GM12878 (cell line): ENCODE results near the gene GRK5. TPM values are rescaled to one million over a fixed set of nuclear protein-coding genes. Genes with fewer than 3 reads are reported as not detected.

Experiments used
- ATAC-seq: fragments of 200-7000 bp; cut with Tn5 transposase; 3 replicates; pipeline ENCODE4 v1.9.1; 2020; ENCODE audit warnings: mild to moderate bottlenecking, moderate library complexity
- BruUV-seq: library from RNA; stranded (reverse); fragments of 400-500 nt; replicated peaks from 2 replicates; lab custom pipeline; 2021; lab: Mats Ljungman, UMichigan
- CTCF ChIA-PET: fragments of 300-600 bp; sonication (Branson Sonifier 250); formaldehyde crosslinking; extraction: SDS; loops from one replicate; lab custom pipeline; 2021; ENCODE audit warnings: inconsistent platforms; lab: Yijun Ruan, JAX
- POLR2A ChIA-PET: fragments of 350-600 bp; formaldehyde crosslinking; extraction: SDS; loops from one replicate; lab custom pipeline; 2021; ENCODE audit warnings: inconsistent platforms; lab: Charles Lee
- RAD21 ChIA-PET: fragments of 300-600 bp; sonication (Branson Sonifier 250); formaldehyde crosslinking; loops from one replicate; lab custom pipeline; 2023; ENCODE audit warnings: antibody characterized with exemption; ENCODE audit not compliant: unreplicated experiment; lab: Charles Lee
- SMC1A ChIA-PET: fragments of 300-600 bp; sonication (Branson Sonifier 250); formaldehyde crosslinking; loops from one replicate; lab custom pipeline; 2023; ENCODE audit not compliant: unreplicated experiment, uncharacterized antibody; lab: Charles Lee
- DNase-seq: peaks from one replicate; pipeline ENCODE4 v3.0.0-alpha.2; 2011; ENCODE audit warnings: low read depth, low spot score
- FAIRE-seq: peaks from 3 replicates; lab custom pipeline; 2011; peaks lifted over from hg19 to GRCh38; lab: Jason Lieb, UNC
- H2AFZ ChIP-seq: 2 replicates; pipeline ENCODE4 v1.6.0; 2011; ENCODE audit warnings: low read depth, low read length, control low read depth; ENCODE audit not compliant: control insufficient read depth
- H3K27ac ChIP-seq: 2 replicates; pipeline ENCODE4 v1.5.1; 2011; ENCODE audit warnings: control low read depth; ENCODE audit not compliant: control insufficient read depth, insufficient read depth
- H3K27me3 ChIP-seq, 2 experiments: replicated peaks in 1 of 2; 2 replicates each; pipeline versions ENCODE4 v1.6.0 to v1.6.1; 2011; ENCODE audit warnings: low read length in 1 of 2; ENCODE audit not compliant: control insufficient read depth in 2 of 2, insufficient read depth in 2 of 2
- H3K36me3 ChIP-seq, 2 experiments: 2 replicates each; pipeline ENCODE4 v1.5.1; 2011; ENCODE audit warnings: low read length in 1 of 2; ENCODE audit not compliant: control insufficient read depth in 2 of 2, insufficient read depth in 2 of 2
- H3K4me1 ChIP-seq: 2 replicates; pipeline ENCODE4 v1.6.1; 2011; ENCODE audit warnings: mild to moderate bottlenecking, low read length, moderate library complexity, mixed read lengths; ENCODE audit not compliant: control insufficient read depth, insufficient read depth
- H3K4me2 ChIP-seq: 2 replicates; pipeline ENCODE4 v1.6.0; 2011; ENCODE audit warnings: control low read depth; ENCODE audit not compliant: control insufficient read depth, insufficient read depth
- H3K4me3 ChIP-seq: fragments of 200-600 bp; sonication (generic); 2 replicates; pipeline ENCODE4 v1.5.1; 2016
- H3K79me2 ChIP-seq: 2 replicates; pipeline ENCODE4 v1.6.0; 2011; ENCODE audit warnings: low read length; ENCODE audit not compliant: control insufficient read depth, insufficient read depth
- H3K9ac ChIP-seq: 2 replicates; pipeline ENCODE4 v1.8.0; 2011; ENCODE audit warnings: low read length, control low read depth, mixed read lengths; ENCODE audit not compliant: control insufficient read depth, insufficient read depth
- H3K9me3 ChIP-seq: replicated peaks from 3 replicates; pipeline ENCODE4 v1.5.1; 2011; ENCODE audit warnings: mild to moderate bottlenecking, low read length; ENCODE audit not compliant: control insufficient read depth, insufficient read depth
- H4K20me1 ChIP-seq: 2 replicates; pipeline ENCODE4 v1.6.0; 2011; ENCODE audit not compliant: control insufficient read depth, insufficient read depth
- BCL11A ChIP-seq: IDR thresholded peaks from 2 replicates; pipeline ENCODE4 v1.6.1; 2011; ENCODE audit warnings: low read depth, low read length
- BCLAF1 ChIP-seq: fragments of 450-650 bp; IDR thresholded peaks from 2 replicates; pipeline ENCODE4 v1.6.1; 2017; ENCODE audit warnings: antibody characterized with exemption, mild to moderate bottlenecking, moderate library complexity
- BMI1 ChIP-seq: fragments of 450-650 bp; IDR thresholded peaks from 2 replicates; pipeline ENCODE4 v1.6.1; 2016; ENCODE audit warnings: mild to moderate bottlenecking, moderate library complexity, borderline replicate concordance
- CBFB ChIP-seq: IDR thresholded peaks from 2 replicates; pipeline ENCODE4 v1.6.1; 2016; ENCODE audit warnings: antibody characterized with exemption, low read depth
- CREB1 ChIP-seq: IDR thresholded peaks from 2 replicates; pipeline ENCODE4 v1.6.1; 2012; ENCODE audit warnings: low read depth, mild to moderate bottlenecking, inconsistent platforms
- CREM ChIP-seq: IDR thresholded peaks from 2 replicates; pipeline ENCODE4 v1.6.1; 2014; ENCODE audit warnings: antibody characterized with exemption, low read depth
- DPF2 ChIP-seq: fragments of 450-650 bp; IDR thresholded peaks from 2 replicates; pipeline ENCODE4 v1.6.1; 2017; ENCODE audit warnings: mild to moderate bottlenecking
- IKZF2 ChIP-seq, 2 experiments: fragments of 450-650 bp; IDR thresholded peaks; 2 replicates each; pipeline ENCODE4 v1.6.1; 2017; ENCODE audit warnings: mild to moderate bottlenecking in 2 of 2, moderate library complexity in 2 of 2
- MEF2B ChIP-seq: fragments of 450-650 bp; IDR thresholded peaks from 2 replicates; pipeline ENCODE4 v1.6.1; 2018; ENCODE audit warnings: mild to moderate bottlenecking, moderate library complexity; ENCODE audit not compliant: partially characterized antibody, poor library complexity, severe bottlenecking
- MTA3 ChIP-seq: IDR thresholded peaks from 2 replicates; pipeline ENCODE4 v1.6.1; 2012; ENCODE audit warnings: low read length, inconsistent platforms, borderline replicate concordance
- NFYA ChIP-seq: IDR thresholded peaks from 2 replicates; pipeline ENCODE4 v1.6.1; 2011; ENCODE audit warnings: low read depth, mild to moderate bottlenecking, low read length, improper control_type of control experiment, borderline replicate concordance
- NFYB ChIP-seq: IDR thresholded peaks from 2 replicates; pipeline ENCODE4 v1.6.1; 2011; ENCODE audit warnings: low read depth, mild to moderate bottlenecking, low read length, improper control_type of control experiment, moderate library complexity; ENCODE audit not compliant: insufficient read depth
- SIX5 ChIP-seq: IDR thresholded peaks from 2 replicates; pipeline ENCODE4 v1.6.1; 2011; ENCODE audit warnings: mild to moderate bottlenecking, low read depth, low read length, moderate library complexity; ENCODE audit not compliant: severe bottlenecking
- SKIL ChIP-seq: fragments of 450-650 bp; IDR thresholded peaks from 2 replicates; pipeline ENCODE4 v1.6.1; 2017; ENCODE audit warnings: mild to moderate bottlenecking, low read depth, inconsistent platforms; ENCODE audit not compliant: poor library complexity, severe bottlenecking
- SMC3 ChIP-seq: IDR thresholded peaks from 2 replicates; pipeline ENCODE4 v1.6.1; 2011; ENCODE audit warnings: low read length, improper control_type of control experiment, borderline replicate concordance
- SRF ChIP-seq, 2 experiments: IDR thresholded peaks; 2 replicates each; pipeline ENCODE4 v1.6.1; 2011; ENCODE audit warnings: low read depth in 2 of 2, low read length in 2 of 2, mild to moderate bottlenecking in 1 of 2, moderate library complexity in 1 of 2
- STAT3 ChIP-seq: IDR thresholded peaks from 2 replicates; pipeline ENCODE4 v1.6.1; 2011; ENCODE audit warnings: low read depth, low read length, improper control_type of control experiment
- TCF7 ChIP-seq: IDR thresholded peaks from 2 replicates; pipeline ENCODE4 v1.6.1; 2014; ENCODE audit warnings: antibody characterized with exemption, borderline replicate concordance
- YY1 ChIP-seq: IDR thresholded peaks from 2 replicates; pipeline ENCODE4 v1.6.1; 2011; ENCODE audit warnings: low read depth, mild to moderate bottlenecking, low read length
- WGBS: methylation state at CpG from one replicate; pipeline ENCODE4 v1.1.6; 2016; ENCODE audit warnings: low lambda C conversion rate; ENCODE audit not compliant: insufficient replicate concordance, insufficient coverage; ENCODE audit errors: missing lambda C conversion rate; 5-methylcytosine and 5-hydroxymethylcytosine counted together
- in situ Hi-C: fragments of 300-500 bp; cut with MboI; formaldehyde crosslinking; loops from 9 replicates; pipeline ENCODE4 v1.14.3; 2018; ENCODE audit warnings: mixed read lengths
- intact Hi-C: fragments of 100-400 bp; cut with micrococcal nuclease; formaldehyde crosslinking; loops from one replicate; pipeline ENCODE4 v1.14.2; 2022; ENCODE audit not compliant: unreplicated experiment
- polyA plus RNA-seq, 11 experiments: library from polyadenylated mRNA; depleted of rRNA in 4 of 11; unstranded in 6 of 11; stranded (reverse) in 5 of 11; fragments of >200 nt; fragmentation: Nextera tagmentation in 4 of 11; fragmentation: Illumina TruSeq in 1 of 11; extraction: Ambion mirVana in 4 of 11; extraction: Trizol in 1 of 11; gene quantifications; 1 replicate in 1 of 11; 2 replicates in 10 of 11; pipeline versions ENCODE4 v1.2.1 to v1.2.3, GENCODE V29; 2011 to 2016; ENCODE audit warnings: inconsistent platforms in 2 of 11, missing spikeins in 2 of 11, low read depth in 1 of 11
- total RNA-seq, 4 experiments: library from RNA; depleted of rRNA in 3 of 4; stranded (reverse); fragments of >200 nt in 3 of 4; fragmentation: Illumina TruSeq in 1 of 4; extraction: Trizol in 1 of 4; gene quantifications; 2 replicates each; pipeline versions ENCODE4 v1.2.1 to v1.2.3, GENCODE V29; 2013 to 2021

GRK5 gene
- total and polyA plus RNA-seq, 10 of the 15 experiments (the other 5 are each of a cell fraction or from before 2014, with no cell fraction given): 0.11 to 22.1 (median 10.0) TPM

- no peak for TF ChIP-seq NFYB
- no peak for TF ChIP-seq SMC3
- TF ChIP-seq TCF7: no peak
- TF ChIP-seq SRF (IDR thresholded peaks at IDR 0.05; ENCODE audit: low read depth in 2 of 2, low read length in 2 of 2): no peak
Observed at GRCh38 chr10:119377451-119377957, 170.1 kb downstream of the GRK5 start (continued).

- no peaks in the 10 kb centered on the region for H3K9me3 ChIP-seq
- ATAC-seq (no peak), FAIRE-seq (no peak), DNase-seq (no peak)
- SMC1A ChIA-PET: no interaction called here
- POLR2A ChIA-PET: no interaction called here
- WGBS: 94% methylated on average over 29 of the region's 29 CpGs
- intact Hi-C loops (no loop called here), in situ Hi-C loops (no loop called here)
- no peak overlapping the region for H2AFZ ChIP-seq
- BruUV-seq: no TSS peak
- H3K4me1 ChIP-seq: peaks cover 13% of the 10 kb centered on the region
- no peak overlapping the region for H3K4me2 ChIP-seq
- H3K27me3 ChIP-seq: no peaks in the 10 kb centered on the region
- CTCF ChIA-PET: no interaction called here
- peaks cover 1 to 3% of the 10 kb centered on the region in 2 experiments; a peak in 3 of 4 replicates for H3K36me3 ChIP-seq
- no peak overlapping the region for H3K9ac ChIP-seq
- peaks cover 5% of the 10 kb centered on the region for H4K20me1 ChIP-seq
- no peaks in the 10 kb centered on the region; the same call in none of the 2 replicates for H3K79me2 ChIP-seq
- no peak overlapping the region for H3K27ac ChIP-seq
- RAD21 ChIA-PET: no interaction called here
- H3K4me3 ChIP-seq: no peak overlapping the region
- no peak for TF ChIP-seq YY1
- no peak for TF ChIP-seq SIX5
- no peak for TF ChIP-seq NFYA
- no peak for TF ChIP-seq CBFB
- TF ChIP-seq BCL11A: no peak
- no peak for TF ChIP-seq SKIL
- TF ChIP-seq BCLAF1: no peak
- TF ChIP-seq MEF2B: no peak
- no peak for TF ChIP-seq IKZF2 (IDR thresholded peaks at IDR 0.05)
- no peak for TF ChIP-seq DPF2
- TF ChIP-seq STAT3: no peak
- TF ChIP-seq CREM: no peak
- TF ChIP-seq CREB1: no peak
- TF ChIP-seq BMI1: no peak
- no peak for TF ChIP-seq MTA3
Observed at GRCh38 chr10:119377958-119378736, 170.8 kb downstream of the GRK5 start.
